Measurements from ENCODE around the gene MUC12. TPM values are rescaled to one million over a fixed set of nuclear protein-coding genes. Genes with fewer than 3 reads are reported as not detected.

Gene MUC12
- total RNA-seq, 1 experiment from 2014 or later = 0.64 TPM

- TF ChIP-seq REST (IDR thresholded peaks at IDR 0.05; ENCODE audit: low read depth) (no peak), ELF1 (IDR thresholded peaks at IDR 0.05; ENCODE audit: borderline replicate concordance, low read depth) (no peak), ZNF274 (IDR thresholded peaks at IDR 0.05; ENCODE audit: low read depth, low read length) (no peak), MAX (IDR thresholded peaks at IDR 0.05) (no peak), RAD21 (IDR thresholded peaks at IDR 0.05; ENCODE audit: low read depth) (no peak), CEBPB (IDR thresholded peaks at IDR 0.05; ENCODE audit: low read depth) (no peak), ZFX (IDR thresholded peaks at IDR 0.05) (no peak), SIN3A (IDR thresholded peaks at IDR 0.05; ENCODE audit: low read depth) (no peak), CBX3 (IDR thresholded peaks at IDR 0.05; ENCODE audit: low read depth) (no peak), POLR2A (IDR thresholded peaks at IDR 0.05; ENCODE audit: borderline replicate concordance, extremely low read depth, insufficient read depth, insufficient read length) (no peak), ZBTB33 (IDR thresholded peaks at IDR 0.05; ENCODE audit: extremely low read depth, insufficient replicate concordance, low read length) (no peak), ATF3 (IDR thresholded peaks at IDR 0.05) (no peak), FOSL1 (IDR thresholded peaks at IDR 0.05; ENCODE audit: low read depth) (no peak), YY1 (IDR thresholded peaks at IDR 0.05; ENCODE audit: extremely low read depth, insufficient replicate concordance, low read depth, low read length) (no peak), EGR1 (IDR thresholded peaks at IDR 0.05; ENCODE audit: low read depth) (no peak), JUND (IDR thresholded peaks at IDR 0.05) (no peak), TCF7L2 (IDR thresholded peaks at IDR 0.05; ENCODE audit: borderline replicate concordance, extremely low read depth, insufficient read depth, insufficient read length) (no peak), POLR2AphosphoS5 (IDR thresholded peaks at IDR 0.05; ENCODE audit: low read depth, low read length) (no peak), SP1 (IDR thresholded peaks at IDR 0.05; ENCODE audit: low read depth) (no peak), EZH2 (IDR thresholded peaks at IDR 0.05) (no peak)
- no peak overlapping the region for H3K27ac ChIP-seq (ENCODE audit: low read depth, low read length)
- H3K4me2 ChIP-seq (ENCODE audit: low read length) = no peak overlapping the region
- POLR2A ChIA-PET = no interaction called here
- peaks cover 0 to 3% of the 10 kb centered on the region in 2 experiments; a peak in 1 of 4 replicates for H3K9me3 ChIP-seq (ENCODE audit: control insufficient read depth in 1 of 2, insufficient read depth in 1 of 2, low read depth in 1 of 2, low read length in 2 of 2)
- H3K9ac ChIP-seq (ENCODE audit: low read length) = no peak overlapping the region
- no peaks in the 10 kb centered on the region for H3K9me2 ChIP-seq (ENCODE audit: insufficient read depth)
- ATAC-seq (no peak), DNase-seq (ENCODE audit: low read depth, low spot score) (no peak)
- no peak overlapping the region for H3K4me3 ChIP-seq (replicated peaks in 1 of 2; ENCODE audit: low read depth in 1 of 2, low read length in 2 of 2)
- H4K20me1 ChIP-seq (ENCODE audit: insufficient read depth) = no peaks in the 10 kb centered on the region
- no peaks in the 10 kb centered on the region for H3K4me1 ChIP-seq (ENCODE audit: control insufficient read depth in 1 of 2, insufficient read depth in 2 of 2, low read length in 2 of 2)
- BruUV-seq (replicated peaks) = no TSS peak
- H3K27me3 ChIP-seq (ENCODE audit: insufficient read depth, low read length) = no peaks in the 10 kb centered on the region
- no peaks in the 10 kb centered on the region for H3K79me2 ChIP-seq (ENCODE audit: insufficient read depth, low read length)
- RAD21 ChIA-PET (ENCODE audit: low non-redundant PET in 1 of 2, low total read pairs in 2 of 2, uncharacterized antibody in 2 of 2, unreplicated experiment in 2 of 2) = no interaction called here
- H2AFZ ChIP-seq (ENCODE audit: low read depth, low read length, poor library complexity, severe bottlenecking) = no peak overlapping the region
- CTCF ChIA-PET = no interaction called here
- intact Hi-C loops (cut with micrococcal nuclease) = no loop called here
- H3K36me3 ChIP-seq (ENCODE audit: control insufficient read depth in 1 of 2, insufficient read depth in 2 of 2, low read length in 2 of 2) = no peaks in the 10 kb centered on the region
Observed at GRCh38 chr7:100942045-100942774, 27.2 kb upstream of the MUC12 start.

Measured in HCT116 (cell line).